ENCODE data around the gene HERC3.

Gene HERC3

GRCh38 chr4:88592600-88593448, 544 bp downstream of the HERC3 start:
- TF ChIP-seq CTCF (IDR thresholded peaks at IDR 0.05; ENCODE audit: control insufficient read depth, extremely low read depth, insufficient read depth), result no peak
- peak; percentile 30 for DNase-seq (ENCODE audit: low read depth)
- H3K4me3 ChIP-seq (ENCODE audit: low read depth, low read length), result peak overlapping the region; percentile 78

GRCh38 chr4:88597970-88598660, 5.8 kb downstream of the HERC3 start:
- DNase-seq (ENCODE audit: low read depth), result no peak
- no peak for TF ChIP-seq CTCF (IDR thresholded peaks at IDR 0.05; ENCODE audit: control insufficient read depth, extremely low read depth, insufficient read depth)
- H3K4me3 ChIP-seq (ENCODE audit: low read depth, low read length), result no peak overlapping the region

- no peak for TF ChIP-seq CTCF (IDR thresholded peaks at IDR 0.05; ENCODE audit: control insufficient read depth, extremely low read depth, insufficient read depth)
- H3K4me3 ChIP-seq (ENCODE audit: low read depth, low read length), result peak overlapping the region; percentile 37
- peak; percentile 71 for DNase-seq (ENCODE audit: low read depth)
Observed at GRCh38 chr4:88599298-88599697, 7.0 kb downstream of the HERC3 start.

GRCh38 chr4:88599714-88600113, 7.4 kb downstream of the HERC3 start:
- peak overlapping the region; percentile 37 for H3K4me3 ChIP-seq (ENCODE audit: low read depth, low read length)
- DNase-seq (ENCODE audit: low read depth), result no peak

GRCh38 chr4:88600176-88600838, 8.0 kb downstream of the HERC3 start:
- TF ChIP-seq CTCF (IDR thresholded peaks at IDR 0.05; ENCODE audit: control insufficient read depth, extremely low read depth, insufficient read depth), result no peak
- peak; percentile 97 for DNase-seq (ENCODE audit: low read depth)
- H3K4me3 ChIP-seq (ENCODE audit: low read depth, low read length), result no peak overlapping the region

More at GRCh38 chr4:88599714-88600113, 7.4 kb downstream of the HERC3 start:
- no peak for TF ChIP-seq CTCF (IDR thresholded peaks at IDR 0.05; ENCODE audit: control insufficient read depth, extremely low read depth, insufficient read depth)

GRCh38 chr4:88604978-88605678, 12.8 kb downstream of the HERC3 start:
- no peak for TF ChIP-seq CTCF (IDR thresholded peaks at IDR 0.05; ENCODE audit: control insufficient read depth, extremely low read depth, insufficient read depth)

More at GRCh38 chr4:88604978-88605678, 12.8 kb downstream of the HERC3 start:
- DNase-seq (ENCODE audit: low read depth), result no peak
- no peak overlapping the region for H3K4me3 ChIP-seq (ENCODE audit: low read depth, low read length)
